Cardiac muscle cell (in vitro differentiated cells and primary cell): ENCODE results near the gene CD302. TPM values are rescaled to one million over a fixed set of nuclear protein-coding genes. Genes with fewer than 3 reads are reported as not detected.
"Not testable (repeated sequence)": the region's sequence is repeated elsewhere in the genome, so short reads cannot be mapped to it uniquely, and the experiment has no call there.

Source experiments
- DNase-seq, 2 donors: peaks; one replicate each; pipeline versions ENCODE4 v3.0.0 to v3.0.0-alpha.2; 2010 to 2017; ENCODE audit warnings: low read depth in 1 of 2, low spot score in 1 of 2
- H3K27ac ChIP-seq: fragments of 200-600 bp; sonication (generic); 2 replicates; pipeline ENCODE4 v1.5.1; 2016
- H3K27me3 ChIP-seq: fragments of 200-600 bp; sonication (generic); 2 replicates; pipeline ENCODE4 v1.6.0; 2016; ENCODE audit warnings: control low read depth
- H3K36me3 ChIP-seq: fragments of 200-600 bp; sonication (generic); 2 replicates; pipeline ENCODE4 v1.5.1; 2016; ENCODE audit warnings: control low read depth
- H3K4me1 ChIP-seq: fragments of 200-600 bp; sonication (generic); 2 replicates; pipeline ENCODE4 v1.8.1; 2017; ENCODE audit warnings: low read depth, mild to moderate bottlenecking, mixed run types
- H3K4me3 ChIP-seq: fragments of 200-600 bp; sonication (generic); 2 replicates; pipeline ENCODE4 v1.5.1; 2016; ENCODE audit warnings: mild to moderate bottlenecking
- H3K9me3 ChIP-seq: fragments of 200-600 bp; sonication (generic); 2 replicates; pipeline ENCODE4 v1.5.1; 2017; ENCODE audit warnings: low read depth, mild to moderate bottlenecking, control low read depth
- polyA plus RNA-seq: library from polyadenylated mRNA; unstranded; fragments of >200 nt; fragmentation: Nextera tagmentation; extraction: Ambion mirVana; gene quantifications from 2 replicates; pipeline ENCODE4 v1.2.1, GENCODE V29; 2016
- total RNA-seq: library from RNA; depleted of rRNA; stranded (reverse); fragments of >200 nt; gene quantifications from 2 replicates; pipeline ENCODE4 v1.2.3, GENCODE V29; 2016
- TF ChIP-seq, protein P1 (sequence below): IDR thresholded peaks from 2 replicates; pipeline ENCODE4 v1.5.1; 2012; ENCODE audit warnings: low read depth, mild to moderate bottlenecking, low read length

Gene CD302
- total and polyA plus RNA-seq, 2 experiments from 2014 or later = 0.42 to 0.65 TPM

DNA sequence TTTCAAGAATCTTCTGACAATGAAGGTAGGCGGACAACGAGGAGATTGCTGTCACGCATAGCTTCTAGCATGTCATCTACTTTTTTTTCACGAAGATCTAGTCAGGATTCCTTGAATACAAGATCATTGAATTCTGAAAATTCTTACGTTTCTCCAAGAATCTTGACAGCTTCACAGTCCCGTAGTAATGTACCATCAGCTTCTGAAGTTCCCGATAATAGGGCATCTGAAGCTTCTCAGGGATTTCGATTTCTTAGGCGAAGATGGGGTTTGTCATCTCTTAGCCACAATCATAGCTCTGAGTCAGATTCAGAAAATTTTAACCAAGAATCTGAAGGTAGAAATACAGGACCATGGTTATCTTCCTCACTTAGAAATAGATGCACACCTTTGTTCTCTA is 49.9 kb downstream of the CD302 start:
- H3K4me1 ChIP-seq = peaks cover 7% of the 10 kb centered on the region
- TF ChIP-seq, protein P1, sequence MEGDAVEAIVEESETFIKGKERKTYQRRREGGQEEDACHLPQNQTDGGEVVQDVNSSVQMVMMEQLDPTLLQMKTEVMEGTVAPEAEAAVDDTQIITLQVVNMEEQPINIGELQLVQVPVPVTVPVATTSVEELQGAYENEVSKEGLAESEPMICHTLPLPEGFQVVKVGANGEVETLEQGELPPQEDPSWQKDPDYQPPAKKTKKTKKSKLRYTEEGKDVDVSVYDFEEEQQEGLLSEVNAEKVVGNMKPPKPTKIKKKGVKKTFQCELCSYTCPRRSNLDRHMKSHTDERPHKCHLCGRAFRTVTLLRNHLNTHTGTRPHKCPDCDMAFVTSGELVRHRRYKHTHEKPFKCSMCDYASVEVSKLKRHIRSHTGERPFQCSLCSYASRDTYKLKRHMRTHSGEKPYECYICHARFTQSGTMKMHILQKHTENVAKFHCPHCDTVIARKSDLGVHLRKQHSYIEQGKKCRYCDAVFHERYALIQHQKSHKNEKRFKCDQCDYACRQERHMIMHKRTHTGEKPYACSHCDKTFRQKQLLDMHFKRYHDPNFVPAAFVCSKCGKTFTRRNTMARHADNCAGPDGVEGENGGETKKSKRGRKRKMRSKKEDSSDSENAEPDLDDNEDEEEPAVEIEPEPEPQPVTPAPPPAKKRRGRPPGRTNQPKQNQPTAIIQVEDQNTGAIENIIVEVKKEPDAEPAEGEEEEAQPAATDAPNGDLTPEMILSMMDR = no peak

DNA sequence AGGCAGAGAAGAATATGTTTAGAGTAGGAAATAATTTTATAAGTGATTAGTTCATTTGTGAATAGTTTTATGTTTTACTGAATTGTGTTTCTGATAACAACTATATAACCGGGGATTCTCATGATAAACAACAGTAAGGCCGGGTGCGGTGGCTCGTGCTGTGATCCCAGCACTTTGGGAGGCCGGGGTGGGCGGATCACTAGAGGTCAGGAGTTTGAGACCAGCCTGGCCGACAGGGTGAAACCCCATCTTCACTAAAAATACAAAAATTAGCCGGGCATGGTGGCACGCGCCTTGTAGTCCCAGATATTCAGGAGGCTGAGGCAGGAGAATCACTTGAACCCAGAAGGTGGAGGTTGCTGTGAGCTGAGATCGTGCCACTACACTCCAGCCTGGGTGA is 52.8 kb downstream of the CD302 start:
- not testable (repeated sequence) for H3K9me3 ChIP-seq, H3K27me3 ChIP-seq, DNase-seq, H3K4me1 ChIP-seq, H3K4me3 ChIP-seq
- Histone ChIP-seq H3K36me3 (peaks cover 48% of the 10 kb centered on the region), H3K27ac (peak overlapping the region; percentile 86)

More for the DNA sequence above, 49.9 kb downstream of the CD302 start:
- no peak overlapping the region for H3K4me3 ChIP-seq
- peaks cover 73% of the 10 kb centered on the region for H3K36me3 ChIP-seq
- no peaks in the 10 kb centered on the region for H3K27me3 ChIP-seq
- no peak overlapping the region for H3K27ac ChIP-seq
- no peak for DNase-seq
- no peaks in the 10 kb centered on the region for H3K9me3 ChIP-seq

DNA sequence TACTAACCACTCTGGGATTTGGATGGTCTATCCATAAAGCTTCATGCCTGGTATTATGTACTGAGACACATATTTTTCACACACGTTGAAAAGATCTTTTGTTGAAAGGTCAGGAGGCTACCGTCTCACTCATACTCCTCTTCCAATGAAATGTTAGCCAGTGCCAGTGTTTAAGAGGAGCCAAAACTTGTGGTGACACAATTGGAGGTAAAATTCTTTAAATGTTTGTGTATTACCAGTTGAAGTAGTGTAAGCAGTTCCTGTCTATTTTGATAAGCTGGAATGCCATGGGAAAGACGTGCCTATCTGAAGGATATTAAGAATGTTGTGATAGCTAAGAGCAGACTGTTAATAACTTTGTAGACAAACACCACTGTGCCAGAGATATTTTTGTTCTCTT is 53.6 kb downstream of the CD302 start:
- Histone ChIP-seq H3K4me3 (no peak overlapping the region), H3K27me3 (no peaks in the 10 kb centered on the region), H3K36me3 (peaks cover 47% of the 10 kb centered on the region), H3K9me3 (no peaks in the 10 kb centered on the region), H3K27ac (peak overlapping the region; percentile 86), H3K4me1 (peaks cover 7% of the 10 kb centered on the region)
- TF ChIP-seq, protein P1 = no peak
- DNase-seq = peak; percentile 66 to 88

DNA sequence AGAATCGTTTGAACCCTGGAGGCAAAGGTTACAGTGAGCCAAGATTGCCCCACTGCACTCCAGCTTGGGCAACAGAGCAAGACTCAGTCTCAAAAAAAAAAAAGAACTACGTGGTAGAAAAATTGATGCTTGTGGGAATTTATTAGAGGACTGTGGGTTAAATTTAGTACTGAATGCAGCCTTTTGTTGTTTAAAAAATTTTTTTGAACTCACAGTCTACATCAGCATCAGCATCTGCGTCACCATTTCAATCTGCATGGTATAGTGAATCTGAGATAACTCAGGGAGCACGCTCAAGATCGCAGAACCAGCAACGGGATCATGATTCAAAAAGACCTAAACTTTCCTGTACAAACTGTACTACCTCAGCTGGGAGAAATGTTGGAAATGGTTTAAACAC is 55.2 kb downstream of the CD302 start:
- peaks cover 39% of the 10 kb centered on the region for H3K36me3 ChIP-seq
- DNase-seq = no peak
- H3K27ac ChIP-seq = peak overlapping the region; percentile 66
- TF ChIP-seq, protein P1 = no peak
- no peak overlapping the region for H3K4me3 ChIP-seq
- peaks cover 7% of the 10 kb centered on the region for H3K4me1 ChIP-seq
- no peaks in the 10 kb centered on the region for H3K27me3 ChIP-seq
- no peaks in the 10 kb centered on the region for H3K9me3 ChIP-seq

DNA sequence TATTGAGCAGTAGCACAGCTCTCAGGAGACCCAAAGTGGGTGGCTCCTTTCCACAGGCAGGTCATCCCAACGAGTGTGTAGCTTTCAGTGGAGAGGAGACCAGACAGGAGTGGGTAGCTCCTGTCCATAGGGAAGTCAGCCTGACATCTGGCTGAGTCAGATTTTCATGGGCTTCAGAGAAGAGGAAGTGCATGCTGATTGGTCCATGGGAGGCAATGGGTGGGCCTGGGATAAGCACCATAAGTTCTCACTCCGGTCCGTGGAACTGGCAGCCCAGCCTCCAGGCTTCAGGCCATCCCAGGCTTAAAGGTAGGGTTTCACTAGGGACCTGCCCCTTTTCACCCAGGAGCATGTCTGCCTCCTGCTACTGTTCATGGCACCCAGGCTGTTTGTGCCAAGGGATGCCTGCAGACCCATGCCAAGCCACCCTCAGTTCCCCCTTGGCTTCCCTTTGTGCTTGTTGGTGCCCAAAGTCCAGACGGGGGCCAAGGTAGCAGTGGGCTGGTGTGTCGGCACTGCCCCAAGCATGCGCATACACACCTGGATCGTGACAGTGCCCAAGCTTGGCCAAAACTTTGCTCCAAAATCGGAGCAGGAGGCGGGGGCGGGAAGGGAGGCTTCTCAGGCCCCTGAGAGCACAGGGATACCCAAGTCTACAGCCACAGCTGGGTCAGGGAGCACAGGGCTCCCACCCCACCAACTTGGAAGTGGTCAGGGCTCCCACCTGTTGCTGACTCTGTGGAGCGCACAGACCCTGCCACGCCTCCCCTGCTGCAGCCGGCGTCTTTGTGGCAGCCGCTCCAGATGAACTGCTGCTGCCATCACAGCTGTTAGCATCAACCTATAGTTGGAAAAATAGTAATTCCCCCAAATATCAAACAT is 59.3 kb downstream of the CD302 start:
- Histone ChIP-seq H3K27me3 (no peaks in the 10 kb centered on the region), H3K36me3 (peaks cover 37% of the 10 kb centered on the region), H3K9me3 (no peaks in the 10 kb centered on the region), H3K4me1 (no peaks in the 10 kb centered on the region), H3K4me3 (no peak overlapping the region), H3K27ac (peak overlapping the region; percentile 17)
- DNase-seq = no peak
- TF ChIP-seq, protein P1 = no peak

DNA sequence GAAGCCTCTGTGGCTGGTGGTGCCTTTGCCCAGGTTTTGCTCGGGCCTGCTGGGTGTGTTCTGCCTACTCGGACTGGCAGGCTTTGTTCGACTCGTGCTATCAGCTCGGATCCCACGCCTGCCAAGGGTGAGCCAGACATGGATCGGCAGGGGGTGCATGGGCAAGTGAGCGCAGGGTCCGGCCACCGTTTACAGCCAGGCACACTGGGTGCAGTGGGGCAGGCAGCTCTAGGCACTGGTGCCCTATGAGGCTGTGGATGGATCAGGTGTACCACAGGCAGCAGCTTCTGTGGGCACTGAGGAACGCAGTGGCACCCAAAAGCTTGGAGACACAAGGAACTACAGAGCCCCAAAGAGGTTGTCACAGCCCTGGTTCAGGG is 60.1 kb downstream of the CD302 start:
- peaks cover 32% of the 10 kb centered on the region for H3K36me3 ChIP-seq

More for the DNA sequence above, 60.1 kb downstream of the CD302 start:
- Histone ChIP-seq H3K4me3 (no peak overlapping the region), H3K27ac (peak overlapping the region; percentile 45), H3K9me3 (no peaks in the 10 kb centered on the region), H3K27me3 (no peaks in the 10 kb centered on the region), H3K4me1 (no peaks in the 10 kb centered on the region)
- DNase-seq = no peak
- TF ChIP-seq, protein P1 = no peak
